ENCODE results near the gene S100A16.

Gene S100A16

DNA sequence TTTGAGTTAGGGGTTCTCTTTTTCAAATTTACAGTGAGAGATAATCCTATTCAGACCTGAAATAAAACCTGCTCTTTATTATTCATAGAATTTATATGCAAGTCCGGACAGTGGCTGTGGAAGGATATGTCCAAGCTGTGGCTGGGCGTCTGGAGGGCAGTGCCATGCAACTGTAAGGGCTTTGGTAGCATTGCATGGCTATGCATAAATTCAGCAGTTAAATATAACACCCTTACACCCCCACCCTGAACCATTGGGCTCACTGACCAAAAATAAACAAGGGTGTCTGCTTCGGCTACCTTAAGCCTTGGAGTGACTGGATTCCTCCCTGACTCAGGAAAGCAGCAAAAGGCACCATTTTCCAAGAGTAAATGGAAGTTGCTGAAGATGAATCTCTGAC is 26.3 kb upstream of the S100A16 start:
- DNase-seq (ENCODE audit: low spot score) = no peak
- TF ChIP-seq CTCF (IDR thresholded peaks at IDR 0.05) = no peak
- Histone ChIP-seq H3K27ac (no peak overlapping the region), H3K4me3 (no peak overlapping the region)

- H3K27ac ChIP-seq = no peak overlapping the region
- DNase-seq (ENCODE audit: low spot score) = no peak
- no peak for TF ChIP-seq CTCF (IDR thresholded peaks at IDR 0.05)
- no peak overlapping the region for H3K4me3 ChIP-seq
These were observed 25.3 kb upstream of the S100A16 start for GRCh38 chr1:153638261-153638660.

GRCh38 chr1:153636312-153636711 is 23.4 kb upstream of the S100A16 start:
- no peak for TF ChIP-seq CTCF (IDR thresholded peaks at IDR 0.05)
- Histone ChIP-seq H3K27ac (peak overlapping the region in 1 of 2 donors; percentile 4), H3K4me3 (no peak overlapping the region)
- DNase-seq (ENCODE audit: low spot score) = no peak

DNA sequence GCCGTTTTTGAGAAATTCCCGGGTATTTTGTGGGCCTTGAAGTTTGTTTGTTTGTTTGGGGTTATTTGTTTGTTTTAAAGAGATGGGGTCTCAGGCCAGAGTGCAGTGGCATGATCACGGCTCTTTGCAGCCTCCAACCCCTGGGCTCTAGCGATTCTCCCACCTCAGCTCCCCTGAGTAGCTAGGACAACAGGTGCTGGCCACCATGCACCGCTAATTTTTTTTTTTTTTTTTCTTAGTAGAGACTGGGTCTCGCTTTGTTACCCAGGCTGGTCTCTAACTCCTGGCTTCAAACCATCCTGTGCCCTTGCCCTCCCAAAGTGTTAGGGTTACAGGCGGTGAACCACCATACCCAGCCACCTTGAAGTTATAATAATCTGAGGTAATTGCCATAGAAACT is 22.9 kb upstream of the S100A16 start:
- no peak for TF ChIP-seq CTCF (IDR thresholded peaks at IDR 0.05)
- H3K27ac ChIP-seq = peak overlapping the region in 1 of 2 donors; percentile 4
- no peak for DNase-seq (ENCODE audit: low spot score)
- H3K4me3 ChIP-seq = no peak overlapping the region

DNA sequence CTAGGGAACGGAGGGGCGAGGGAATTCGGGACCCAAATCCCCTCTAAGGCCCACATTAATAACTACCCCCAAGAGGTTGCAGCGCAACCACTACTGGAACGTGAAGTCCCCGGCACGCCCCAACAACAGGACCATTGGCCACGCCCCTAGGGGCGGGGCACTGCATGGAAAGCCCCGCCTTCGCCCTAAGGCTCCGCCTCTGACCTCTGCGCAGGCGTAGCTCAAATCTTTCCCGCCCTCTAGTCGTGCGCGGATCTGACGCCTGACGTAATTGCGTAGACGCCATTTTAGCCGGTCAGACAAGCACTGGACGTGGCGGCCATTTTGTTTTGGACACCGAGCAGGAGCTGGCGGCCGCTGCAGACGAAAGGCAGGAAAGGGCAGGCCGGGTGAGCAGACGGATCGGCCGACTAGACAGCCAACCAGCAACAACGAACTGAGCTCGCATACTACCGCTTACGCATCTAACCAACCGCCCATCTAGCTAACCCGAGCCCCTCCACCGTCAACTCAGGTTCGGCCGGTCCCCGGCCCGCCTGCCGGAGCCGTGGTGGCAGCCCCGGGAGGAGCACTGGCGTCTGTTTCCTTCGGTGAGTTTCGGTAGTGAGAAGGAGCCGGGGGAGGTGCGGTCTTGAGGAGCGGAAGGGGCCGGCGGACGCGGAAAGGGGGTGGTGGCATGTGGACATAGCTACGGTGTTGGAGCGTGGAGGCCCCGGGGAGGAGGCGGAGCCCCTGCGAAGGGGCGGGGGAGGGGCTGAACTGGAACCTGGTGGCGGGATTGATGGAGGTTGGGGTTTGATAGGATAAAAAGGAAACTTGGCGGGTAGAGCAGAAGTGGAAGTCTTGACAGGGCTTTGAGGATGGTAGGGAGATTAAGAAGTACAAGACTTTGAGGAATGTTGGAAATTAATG is 21.1 kb upstream of the S100A16 start, which contains the start of gene CHTOP:
TSS of gene CHTOP (plus strand) at position 313 of the 912 bp plus-strand sequence. CDS start 2,523 bp downstream, outside the sequence.
- DNase-seq (ENCODE audit: low spot score) = peak; percentile 99
- no peak for TF ChIP-seq CTCF (IDR thresholded peaks at IDR 0.05)
- Histone ChIP-seq H3K4me3 (peak within 1 kb of the TSS; percentile 99), H3K27ac (peak within 1 kb of the TSS; percentile 99 to 100)

GRCh38 chr1:153633161-153633753 is 20.3 kb upstream of the S100A16 start:
- no peak for TF ChIP-seq CTCF (IDR thresholded peaks at IDR 0.05)
- H3K4me3 ChIP-seq = peak overlapping the region; percentile 99
- peak overlapping the region; percentile 99 to 100 for H3K27ac ChIP-seq
- DNase-seq (ENCODE audit: low spot score) = no peak

Data from coronary artery (tissue), 2 donors.